Activated T-helper 9 cell treated with anti-CD3 and anti-CD28 coated beads, Interleukin-2, amount 50 U/mL, for 16 hours (primary cell): Measurements from ENCODE around the gene FZR1.

Experiments
- DNase-seq: peaks from one replicate; pipeline ENCODE4 v3.0.0-alpha.2; 2020; ENCODE audit warnings: low read depth

Gene FZR1

DNA sequence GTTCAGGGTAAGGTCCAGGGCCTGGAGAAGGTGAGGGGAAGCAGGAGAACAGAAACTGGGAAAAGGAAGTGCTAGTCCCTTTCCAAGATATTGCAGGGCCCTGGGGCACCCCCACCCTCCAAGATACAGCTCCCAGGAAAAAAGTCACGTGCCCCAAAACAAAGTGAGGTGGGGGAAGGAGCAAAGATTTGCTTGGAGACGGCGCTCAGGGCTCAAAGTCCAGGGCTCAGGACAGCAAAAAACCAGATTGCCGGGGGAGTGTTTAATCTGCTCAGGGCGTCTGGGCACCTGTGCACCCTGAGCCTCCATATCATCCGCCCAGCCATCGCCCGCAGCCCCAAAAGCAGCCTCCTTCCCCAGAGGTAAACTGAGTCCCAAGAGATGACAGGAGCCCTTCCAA is 32.1 kb upstream of the FZR1 start:
- DNase-seq = no peak

DNA sequence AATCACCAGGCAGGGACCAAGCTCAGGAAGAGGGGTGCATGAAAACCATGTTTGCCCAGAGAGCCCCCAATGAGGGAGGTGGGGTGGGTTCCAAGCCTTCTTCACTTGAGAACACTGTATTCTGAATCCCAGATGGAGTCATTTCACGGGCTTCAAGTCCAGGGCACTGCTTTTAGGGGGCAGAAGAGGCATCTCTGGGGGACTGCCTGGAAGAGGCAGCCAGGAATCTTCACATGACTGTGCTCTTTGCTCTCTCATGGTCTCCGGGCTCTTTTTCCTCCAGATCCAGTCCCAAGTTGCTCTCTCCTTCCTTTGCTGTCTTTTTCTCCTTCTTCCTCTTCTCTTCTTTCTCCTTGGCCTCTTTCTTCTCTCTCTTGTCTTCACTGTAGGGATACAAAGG is 31.5 kb upstream of the FZR1 start:
- DNase-seq = no peak

DNA sequence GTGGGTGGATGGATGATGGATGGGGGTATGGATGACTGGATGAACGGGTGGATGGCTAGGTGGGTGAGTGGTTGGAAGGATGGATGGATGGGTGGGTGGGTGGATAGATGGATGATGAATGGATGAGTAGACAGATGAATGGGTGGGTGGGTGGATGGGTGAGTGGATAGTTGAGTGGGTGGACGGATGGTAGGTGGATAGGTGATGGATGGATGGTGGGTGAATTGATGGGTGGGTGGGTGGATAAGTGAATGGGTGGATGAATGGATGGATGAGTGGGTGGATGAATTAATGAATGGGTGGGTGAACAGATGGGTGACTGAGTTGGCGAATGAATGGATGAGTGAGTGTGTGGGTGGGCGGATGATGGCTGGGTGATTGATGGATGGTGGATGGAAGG is 30.7 kb upstream of the FZR1 start:
- DNase-seq = no peak

DNA sequence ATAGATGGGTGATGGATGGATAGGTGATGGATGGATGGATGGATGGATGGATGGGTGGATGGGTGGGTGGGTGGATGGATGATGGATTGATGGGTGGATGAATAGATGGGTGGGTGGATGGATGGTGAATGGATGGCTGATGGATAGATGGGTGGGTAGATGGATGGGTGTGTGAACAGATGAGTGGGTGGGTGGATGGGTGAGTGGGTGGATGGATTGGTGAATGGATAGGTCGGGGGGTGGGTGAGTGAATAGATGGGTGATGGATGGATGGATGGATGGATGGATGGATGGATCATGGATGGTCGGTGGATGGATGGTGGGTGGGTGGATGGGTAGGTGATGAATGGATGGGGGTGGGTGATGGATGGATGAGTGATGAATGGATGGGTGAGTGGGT is 29.3 kb upstream of the FZR1 start:
- DNase-seq = no peak

DNA sequence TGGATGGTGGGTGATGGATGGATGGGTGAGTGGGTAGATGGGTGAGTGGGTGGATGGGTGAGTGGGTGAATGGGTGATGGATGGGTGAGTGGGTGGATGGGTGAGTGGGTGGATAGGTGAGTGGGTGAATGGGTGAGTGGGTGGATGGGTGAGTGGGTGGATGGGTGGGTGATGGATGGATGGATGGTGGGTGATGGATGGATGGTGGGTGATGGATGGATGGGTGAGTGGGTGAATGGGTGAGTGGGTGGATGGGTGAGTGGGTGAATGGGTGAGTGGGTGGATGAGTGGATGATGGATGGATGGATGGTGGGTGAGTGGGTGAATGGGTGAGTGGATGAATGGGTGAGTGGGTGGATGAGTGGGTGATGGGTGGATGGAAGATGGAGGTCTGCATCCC is 28.6 kb upstream of the FZR1 start:
- DNase-seq = no peak

DNA sequence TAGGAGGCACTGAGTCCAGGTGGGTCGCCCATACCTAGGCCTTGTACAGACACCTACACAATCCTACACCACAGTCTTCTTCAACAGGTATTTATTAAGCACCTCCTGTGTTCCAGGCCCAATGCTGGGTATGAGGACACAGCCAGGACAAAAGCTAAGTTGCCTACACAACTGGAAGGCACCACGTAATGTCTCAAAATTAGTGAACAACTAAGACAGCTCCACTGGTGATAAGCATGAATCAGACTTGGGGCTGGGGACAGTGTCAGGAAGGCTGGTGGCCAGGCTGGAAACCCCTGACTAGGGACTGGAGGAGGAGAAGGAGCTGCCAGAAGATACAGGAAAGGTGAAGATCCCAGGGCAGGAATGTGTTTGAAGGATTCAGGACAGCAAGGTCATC is 28.2 kb upstream of the FZR1 start:
- DNase-seq = no peak

DNA sequence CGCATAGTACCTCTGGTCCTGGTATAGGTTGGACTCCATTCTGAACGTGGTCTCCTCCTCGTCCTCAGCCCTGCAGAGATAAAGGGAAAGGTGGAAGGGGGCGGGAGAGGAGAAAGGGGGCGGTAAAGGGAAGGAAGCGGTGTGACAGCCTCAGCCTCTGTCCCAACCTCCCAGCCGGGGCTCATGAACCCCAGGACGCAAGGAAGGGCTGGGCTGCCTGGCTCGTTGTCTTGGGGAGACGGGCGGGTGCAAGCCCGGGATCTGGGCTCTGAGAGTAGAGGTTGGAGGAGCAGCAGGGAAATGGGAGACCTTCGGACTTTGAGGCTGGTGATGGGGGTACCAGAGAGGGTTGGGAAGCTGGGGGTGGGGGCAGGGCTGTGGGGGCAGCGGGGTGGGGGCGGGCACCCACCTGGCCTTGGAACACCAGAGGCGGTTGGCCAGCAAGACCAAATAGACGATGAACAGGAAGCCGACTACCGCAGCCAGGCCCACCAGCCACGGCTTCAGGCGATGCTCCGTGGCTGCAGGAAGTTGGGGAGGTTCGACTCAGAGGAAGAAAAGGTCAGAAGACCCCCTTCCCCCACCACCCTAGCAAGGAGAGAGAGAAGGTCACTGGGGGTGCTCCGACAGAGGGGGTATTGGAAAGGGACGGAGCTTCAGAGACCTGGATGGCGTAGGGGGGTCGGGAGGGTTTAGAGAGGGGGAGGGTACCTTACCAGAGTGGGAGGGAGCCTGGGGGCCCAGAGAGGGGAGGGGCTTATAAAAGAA is 27.5 kb upstream of the FZR1 start:
- DNase-seq = no peak

DNA sequence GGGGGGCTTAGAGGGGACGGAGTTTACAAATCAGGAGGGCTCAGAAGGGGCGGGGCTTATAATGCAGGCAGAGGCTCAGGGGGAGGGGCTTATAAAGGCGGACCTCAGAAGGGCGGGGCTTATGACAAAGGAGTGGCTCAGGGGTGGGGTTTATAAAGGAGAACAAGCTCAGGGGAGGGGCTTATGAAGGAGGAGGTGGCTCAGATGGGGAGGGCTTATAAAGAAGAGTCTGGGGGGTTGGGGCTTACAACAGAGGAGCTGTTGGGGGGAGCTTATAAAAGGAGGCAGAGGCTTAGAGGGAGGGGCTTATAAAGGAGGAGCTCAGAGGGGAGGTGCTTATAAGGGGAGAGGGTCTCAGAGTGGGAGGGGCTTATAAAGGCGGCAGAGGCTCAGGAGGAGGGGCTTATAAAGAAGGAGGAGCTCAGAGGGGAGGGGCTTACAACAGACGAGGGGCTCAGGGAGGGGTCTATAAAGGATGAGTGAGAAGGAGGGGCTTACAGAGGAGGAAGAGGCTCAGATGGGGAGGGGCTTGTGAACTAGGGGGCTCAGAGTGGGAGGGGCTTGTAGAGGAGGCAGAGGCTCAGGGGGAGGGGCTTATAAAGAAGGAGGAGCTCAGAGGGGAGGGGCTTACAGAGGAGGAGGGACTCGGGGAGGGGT is 26.8 kb upstream of the FZR1 start:
- no peak for DNase-seq

DNA sequence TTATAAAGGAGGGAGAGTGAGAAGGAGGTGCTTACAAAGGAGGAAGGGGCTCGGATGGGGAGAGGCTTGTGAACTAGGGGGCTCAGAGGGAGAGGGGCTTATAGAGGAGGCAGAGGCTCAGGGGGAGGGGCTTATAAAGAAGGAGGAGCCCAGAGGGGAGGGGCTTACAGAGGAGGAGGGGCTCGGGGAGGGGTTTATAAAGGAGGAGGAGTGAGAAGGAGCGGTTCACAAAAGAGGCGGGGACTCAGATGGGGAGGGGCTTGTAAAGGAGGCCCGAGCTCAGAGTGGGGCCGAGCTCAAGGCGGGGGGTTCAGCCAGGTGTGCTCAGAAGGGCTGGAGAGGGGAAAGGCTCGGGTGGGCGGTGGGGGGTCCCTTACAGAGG is 26.3 kb upstream of the FZR1 start:
- DNase-seq = no peak

DNA sequence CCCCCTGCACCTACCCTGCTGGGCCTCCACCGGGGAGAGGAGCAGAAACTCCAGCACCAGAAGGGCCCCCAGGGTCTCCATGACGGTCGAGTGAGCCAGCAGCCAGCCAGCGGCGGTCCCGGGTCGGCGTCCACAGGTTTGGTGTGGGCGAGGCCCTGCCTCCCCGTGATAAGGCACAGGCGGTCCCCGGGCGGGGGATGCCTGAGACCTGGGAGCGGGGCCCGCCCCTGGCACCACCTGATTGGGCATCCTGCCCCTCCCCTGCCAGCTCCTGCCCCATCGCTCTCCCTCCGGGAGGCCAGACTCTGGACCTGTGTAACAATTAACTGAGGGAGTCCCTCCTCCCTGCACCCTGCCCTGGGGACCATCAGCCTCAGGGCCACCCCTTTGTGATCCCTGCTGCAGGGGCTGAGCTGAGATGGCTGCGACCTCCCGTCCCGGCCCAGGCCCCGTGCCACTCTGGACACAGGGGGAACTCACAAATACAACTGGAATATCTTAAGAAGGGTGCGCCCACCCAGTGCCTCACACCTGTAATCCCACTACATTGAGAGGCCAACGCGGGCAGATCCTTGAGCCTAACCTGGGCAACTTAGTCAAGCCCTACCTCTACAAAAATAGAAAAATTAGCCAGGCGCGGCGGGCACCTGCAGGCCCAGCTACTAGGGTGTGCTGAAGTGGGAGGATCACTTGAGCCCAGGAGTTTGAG is 25.6 kb upstream of the FZR1 start, which contains the start of gene SMIM24:
TSS of gene SMIM24 (minus strand) at position 143 of the 709 bp plus-strand sequence. CDS start at position 81, 62 bp downstream.
- DNase-seq = no peak

DNA sequence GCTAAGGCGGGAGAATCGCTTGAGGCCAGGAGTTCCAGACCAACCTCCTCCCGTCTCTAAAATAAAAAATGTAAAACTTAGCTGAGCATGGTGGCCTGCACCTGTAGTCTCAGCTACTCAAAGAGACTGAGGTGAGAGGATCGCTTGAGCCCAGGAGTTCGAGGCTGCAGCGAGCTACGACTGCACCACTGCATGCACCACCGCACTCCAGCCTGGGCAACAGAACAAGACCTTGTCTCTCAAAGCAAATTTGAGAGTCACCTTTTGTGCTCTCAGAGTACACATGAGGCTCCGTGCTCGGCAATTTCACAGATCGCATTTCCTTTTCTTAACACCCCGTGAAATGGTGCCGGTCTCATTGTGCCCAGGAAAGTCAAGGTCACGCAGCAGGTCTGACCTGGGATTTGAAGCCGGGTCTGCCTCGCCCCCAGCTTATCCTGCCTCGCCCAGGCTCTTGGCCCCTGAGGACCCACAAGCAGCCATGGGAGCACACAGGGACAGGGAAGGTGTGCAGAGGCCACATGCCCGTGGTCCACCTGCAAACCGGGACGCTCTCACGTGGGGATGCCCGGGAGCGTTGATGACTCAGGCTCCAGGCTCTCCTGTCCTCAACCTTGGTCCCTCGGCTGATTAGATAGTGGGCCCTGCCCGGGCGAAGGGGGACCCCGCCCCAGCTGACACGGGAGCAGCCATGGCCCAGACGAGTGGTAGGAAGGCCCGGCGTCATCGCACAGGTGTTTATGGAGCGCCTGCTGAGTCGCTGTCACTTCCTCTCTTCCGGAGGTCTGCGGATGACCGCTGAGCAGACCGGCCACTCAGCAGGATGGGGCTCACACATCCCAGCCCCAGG is 24.6 kb upstream of the FZR1 start:
- no peak for DNase-seq

DNA sequence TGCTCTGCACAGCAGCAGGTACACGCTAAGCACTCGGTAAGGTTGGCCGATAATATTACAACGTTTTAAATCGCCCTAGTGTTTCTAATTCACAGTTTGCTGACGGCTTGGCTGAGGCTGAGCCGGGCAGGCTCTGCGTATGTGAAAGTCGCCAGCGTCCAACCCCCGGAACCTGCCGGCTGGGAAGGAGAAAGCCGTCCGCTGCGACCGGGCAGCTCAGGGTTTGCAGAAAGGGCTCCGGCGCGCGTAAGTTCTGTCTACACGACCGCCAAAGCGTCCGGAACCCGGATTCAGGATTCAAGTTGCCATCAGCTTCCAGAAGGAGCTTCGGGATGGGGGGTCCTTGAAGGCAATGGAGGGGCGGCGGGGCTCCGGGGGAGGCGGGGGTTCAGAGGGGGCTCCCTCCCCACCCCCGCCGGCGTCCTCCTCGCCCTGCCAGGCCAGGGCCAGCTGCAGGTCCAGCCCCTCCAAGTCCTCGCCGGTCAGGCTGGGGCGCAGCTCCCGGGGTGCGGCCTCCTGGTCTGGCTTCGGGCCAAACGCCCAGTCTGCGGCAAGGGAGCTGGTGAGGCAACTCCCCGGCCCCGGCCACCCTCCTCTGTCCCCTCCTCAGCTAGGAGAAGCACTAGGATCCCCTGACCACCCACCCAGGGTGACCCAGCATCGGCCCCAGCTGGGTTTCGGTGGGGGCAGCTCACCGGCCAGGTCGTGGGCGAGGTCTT is 23.4 kb upstream of the FZR1 start:
- no peak for DNase-seq

DNA sequence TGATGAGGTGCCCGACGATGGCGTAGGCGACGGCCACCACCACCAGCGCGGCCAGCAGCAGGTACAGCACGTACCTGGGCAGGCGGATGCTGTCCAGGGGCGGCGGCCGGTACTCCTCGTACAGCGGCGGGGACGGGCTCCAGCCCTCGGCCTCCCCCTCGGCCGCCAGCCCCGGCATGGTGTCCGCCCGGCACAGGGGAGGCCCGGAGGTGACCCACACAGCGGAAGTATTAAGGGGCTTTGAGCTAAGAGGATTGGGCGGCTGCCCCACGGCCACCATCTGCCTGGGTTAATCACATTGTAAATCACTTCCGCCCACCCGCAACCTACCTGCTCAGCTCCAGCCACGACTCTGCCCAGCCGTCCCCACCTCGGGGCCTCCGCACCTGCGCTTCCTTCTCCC is 22.9 kb upstream of the FZR1 start, which contains the start of gene SMIM44:
TSS of gene SMIM44 (minus strand) at position 216 of the 403 bp plus-strand sequence. CDS start at position 178, 38 bp downstream.
- no peak for DNase-seq

DNA sequence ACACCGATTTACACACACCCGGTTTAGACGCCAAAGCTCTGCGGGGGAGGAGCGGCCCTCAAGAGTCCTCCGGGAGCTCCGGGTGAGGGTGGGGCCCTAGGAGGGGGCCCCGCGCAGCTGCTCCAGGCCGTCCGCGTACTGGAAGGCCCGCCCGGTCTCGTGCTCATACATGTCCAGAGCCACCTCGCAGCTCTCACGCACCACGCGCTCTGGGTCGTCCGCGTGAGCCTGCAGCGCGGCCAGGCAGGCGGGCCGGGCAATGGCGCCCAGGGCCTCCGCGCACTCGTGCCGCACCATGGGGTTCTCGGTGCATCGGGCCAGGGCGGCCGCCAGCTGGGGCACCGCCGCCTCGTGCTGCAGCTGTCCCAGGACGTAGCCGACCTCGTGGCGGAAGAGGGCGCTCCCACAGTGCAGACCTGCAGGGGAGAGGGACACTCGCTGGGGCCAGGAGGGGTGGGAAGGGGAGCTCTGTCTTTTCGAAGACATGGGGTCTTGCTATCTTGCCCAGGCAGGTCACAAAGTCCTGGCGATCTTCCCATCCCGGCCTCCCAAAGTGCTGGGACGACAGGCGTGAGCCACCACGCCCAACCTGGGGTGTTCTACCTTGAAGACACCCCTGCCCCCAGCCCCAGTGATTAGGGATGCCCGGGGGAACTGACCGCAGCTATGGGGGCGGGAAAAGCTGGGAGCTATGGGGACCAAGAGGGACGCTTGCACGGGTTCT is 14.6 kb upstream of the FZR1 start:
- no peak for DNase-seq

DNA sequence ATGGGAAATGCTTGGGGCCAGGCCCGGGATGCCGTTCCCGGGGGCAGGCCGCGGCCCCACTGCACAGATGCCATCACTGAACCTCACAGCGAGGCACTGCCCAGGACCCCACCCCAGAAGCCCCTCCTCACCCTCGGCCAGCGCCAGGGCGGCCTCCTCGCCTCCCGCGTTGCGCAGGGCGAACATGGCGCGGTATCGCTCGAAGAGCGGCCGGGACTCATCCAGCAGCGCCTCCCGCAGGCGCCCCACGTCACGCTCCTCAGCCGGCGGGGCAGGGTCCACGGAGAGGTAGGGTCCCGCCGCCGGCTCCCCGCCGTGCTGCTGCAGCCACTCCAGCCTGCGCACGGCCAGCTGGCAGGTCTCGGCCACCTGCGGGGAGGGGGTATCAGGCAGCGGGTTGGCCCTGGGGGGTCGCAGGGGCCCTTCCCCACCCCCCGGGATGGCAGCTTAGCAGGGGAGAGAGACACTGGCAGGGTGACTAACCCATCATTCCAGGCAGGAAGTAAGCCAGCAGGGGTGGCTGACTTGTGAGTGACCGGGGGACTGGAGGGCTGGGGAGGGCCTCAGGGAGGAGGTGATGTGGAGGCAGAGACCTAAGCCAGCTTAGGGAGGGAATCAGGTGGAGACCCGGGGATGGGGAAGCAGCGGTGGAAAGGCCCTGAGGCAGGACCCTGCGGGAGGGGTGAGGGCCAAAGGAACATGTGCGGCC is 13.8 kb upstream of the FZR1 start:
- DNase-seq = no peak

DNA sequence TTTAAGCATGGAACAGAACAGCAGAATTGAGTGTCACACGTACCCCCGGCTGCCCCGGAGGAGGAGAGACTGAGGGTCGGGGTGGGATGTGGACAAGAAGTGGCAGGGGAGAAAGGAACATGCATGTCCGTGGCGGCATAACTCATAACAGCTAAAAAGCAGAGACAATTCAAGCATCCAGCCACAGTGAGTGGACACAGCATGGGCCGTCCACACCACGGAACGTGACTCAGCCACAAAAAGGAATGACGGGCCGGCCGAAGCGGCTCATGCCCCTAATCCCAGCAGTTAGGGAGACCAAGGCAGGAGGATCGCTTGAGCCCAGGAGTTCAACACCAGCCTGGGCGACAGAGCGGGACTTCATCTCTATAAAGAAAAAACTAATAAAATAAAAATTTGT is 13.2 kb upstream of the FZR1 start:
- DNase-seq = no peak

DNA sequence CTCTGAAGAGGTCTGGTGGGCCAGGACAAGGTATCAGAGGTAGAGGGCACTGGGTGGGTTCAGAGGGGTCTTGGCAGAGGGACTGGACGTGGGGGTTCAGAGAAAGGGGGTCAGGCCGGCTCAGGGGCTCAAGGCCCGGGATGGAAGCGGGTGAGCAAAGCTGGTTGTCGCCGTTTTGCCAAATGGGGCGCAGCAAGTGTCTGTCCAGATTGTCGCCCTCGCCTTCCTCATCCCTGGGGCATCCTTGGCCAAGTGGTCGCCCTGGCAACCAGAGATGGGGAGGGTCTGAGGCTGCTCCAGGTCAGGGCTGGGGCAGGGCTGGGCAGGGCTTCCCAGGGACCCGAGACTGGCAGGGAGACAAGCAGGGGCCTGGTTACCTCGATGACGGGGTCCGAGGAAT is 12.5 kb upstream of the FZR1 start:
- no peak for DNase-seq

DNA sequence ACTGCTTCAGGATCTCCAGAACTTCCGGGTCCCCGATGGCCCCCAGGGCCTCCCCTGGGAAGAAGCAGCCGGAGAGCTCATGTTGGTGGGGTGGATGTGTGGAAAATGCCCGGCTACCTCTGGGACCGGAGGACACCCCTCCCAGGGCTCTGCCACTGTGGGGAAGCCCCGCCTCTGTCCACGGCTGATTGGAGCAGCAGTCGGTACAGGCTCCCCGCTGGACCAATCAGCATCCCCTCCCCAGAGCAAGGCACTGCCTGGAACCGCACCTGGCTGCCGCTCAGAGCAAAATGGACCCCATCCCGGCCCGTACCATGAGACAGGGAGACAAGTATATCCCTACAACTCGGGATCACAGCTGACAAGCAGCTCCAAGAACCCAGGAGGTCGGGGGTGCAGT is 12.1 kb upstream of the FZR1 start:
- no peak for DNase-seq

DNA sequence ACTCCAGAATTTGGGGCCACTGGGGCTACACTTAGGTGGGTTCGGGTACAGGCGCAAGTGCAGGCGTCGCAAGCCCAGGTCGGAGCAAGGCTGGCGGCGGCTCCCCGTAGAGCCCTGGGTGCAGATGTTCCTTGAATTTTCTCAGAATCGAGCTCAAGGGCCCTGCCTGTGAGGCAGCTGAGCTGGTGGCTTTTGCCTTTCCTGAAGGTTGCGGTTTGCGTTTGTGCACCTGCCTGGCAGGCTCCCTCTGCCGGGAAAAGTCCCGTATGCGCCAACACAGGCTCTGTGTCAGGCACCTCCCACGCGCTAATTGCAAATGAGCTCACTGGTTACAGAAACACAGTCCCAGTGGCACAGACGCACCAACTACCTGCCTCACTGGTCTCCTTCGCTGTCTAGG is 11.6 kb upstream of the FZR1 start:
- DNase-seq = peak; percentile 44
